NCI-H82 treated with DMSO at 0.1 percent for 48 hours (cell line): ENCODE data around the gene FAM53B.
"Not testable (repeated sequence)": the region's sequence is repeated elsewhere in the genome, so short reads cannot be mapped to it uniquely, and the experiment has no call there.

ENCODE experiments used
- DNase-seq: peaks from one replicate; lab custom pipeline; 2025; ENCODE audit not compliant: unreplicated experiment; lab: John Stamatoyannopoulos, UW

Gene FAM53B

DNA sequence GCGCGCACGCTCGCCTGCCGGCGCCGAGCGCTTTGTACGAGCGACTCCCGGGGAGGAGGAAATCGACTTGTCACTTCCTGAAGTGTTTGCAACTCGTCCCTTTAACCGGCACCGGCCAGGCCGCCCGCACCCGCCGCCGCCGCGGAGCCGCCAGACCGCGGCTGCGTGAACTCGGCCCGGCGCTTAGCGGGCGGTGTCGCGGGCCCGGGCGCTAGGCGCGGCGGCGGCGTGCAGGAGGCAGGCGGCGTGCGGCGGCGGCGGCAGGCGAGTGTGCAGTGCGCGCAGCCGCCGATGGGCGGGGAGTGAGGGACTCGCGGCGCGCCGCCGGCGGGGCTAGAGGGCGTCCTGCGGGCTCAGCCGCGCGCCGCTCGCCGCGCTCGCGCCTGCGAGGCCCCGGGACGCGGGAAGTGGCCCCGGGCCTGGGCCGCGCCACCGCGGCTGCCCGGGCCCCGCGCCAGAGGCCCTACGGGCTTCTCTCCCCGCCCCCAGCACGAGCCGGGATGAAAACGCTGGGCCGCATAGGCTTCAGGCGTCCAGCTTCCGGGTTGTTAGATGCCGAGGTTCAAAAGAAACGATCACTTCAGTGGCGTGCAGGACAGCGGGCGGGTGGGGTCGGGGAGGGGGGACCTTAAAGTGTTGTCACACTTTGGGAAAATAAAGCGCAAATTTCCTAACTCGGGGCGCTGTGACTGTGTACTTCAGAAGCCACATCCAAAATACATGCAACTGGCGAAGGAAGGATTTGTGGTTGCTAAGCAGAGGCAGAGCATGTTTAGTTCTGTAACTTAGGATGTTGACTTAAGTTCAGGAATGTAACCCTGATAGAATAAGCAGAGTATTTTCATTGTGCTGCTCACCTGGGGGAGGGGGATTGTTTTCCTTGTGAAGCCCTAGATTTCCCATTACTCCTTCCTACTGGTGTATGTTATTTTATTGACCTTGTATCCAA is at the start of gene FAM53B:
TSS of gene FAM53B (minus strand) at position 277 of the 949 bp plus-strand sequence. CDS start 37,665 bp downstream, outside the sequence.
- DNase-seq: no peak

- no peak for DNase-seq
Measured at GRCh38 chr10:124792998-124793352, 48.8 kb upstream of the FAM53B start.

- DNase-seq: peak; percentile 59
Measured at GRCh38 chr10:124791547-124792348, 47.6 kb upstream of the FAM53B start, which contains the start of gene EEF1AKMT2. TSS of gene EEF1AKMT2 (minus strand) at chr10:124791887. CDS start at chr10:124791833, 54 bp downstream.

GRCh38 chr10:124782900-124783299 is 38.7 kb upstream of the FAM53B start:
- DNase-seq: not testable (repeated sequence)

- no peak for DNase-seq
Measured at GRCh38 chr10:124768791-124769190, 24.6 kb upstream of the FAM53B start.

- no peak for DNase-seq
Measured at GRCh38 chr10:124765256-124765655, 21.1 kb upstream of the FAM53B start.

GRCh38 chr10:124763267-124763666 is 19.1 kb upstream of the FAM53B start:
- no peak for DNase-seq

DNA sequence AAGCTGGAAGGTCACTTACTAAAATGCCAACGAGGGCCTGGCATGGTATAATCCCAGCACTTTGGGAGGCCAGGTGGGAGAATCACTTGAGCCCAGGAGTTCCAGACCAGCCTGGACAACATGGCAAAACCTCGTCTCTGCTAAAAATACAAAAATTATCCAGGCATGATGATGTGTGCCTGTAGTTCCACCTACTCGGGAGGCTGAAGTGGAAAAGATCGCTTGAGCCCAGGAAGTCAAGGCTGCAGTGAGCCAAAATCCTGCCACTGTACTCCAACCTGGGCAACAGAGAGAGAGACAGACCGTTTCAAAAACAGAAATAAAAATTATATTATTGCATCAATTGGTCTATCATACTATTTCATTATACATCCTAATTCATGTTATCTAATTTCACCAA is 18.1 kb upstream of the FAM53B start:
- no peak for DNase-seq

- DNase-seq: no peak
Measured at GRCh38 chr10:124756156-124756903, 12.2 kb upstream of the FAM53B start.

GRCh38 chr10:124755581-124755980 is 11.4 kb upstream of the FAM53B start:
- no peak for DNase-seq

DNA sequence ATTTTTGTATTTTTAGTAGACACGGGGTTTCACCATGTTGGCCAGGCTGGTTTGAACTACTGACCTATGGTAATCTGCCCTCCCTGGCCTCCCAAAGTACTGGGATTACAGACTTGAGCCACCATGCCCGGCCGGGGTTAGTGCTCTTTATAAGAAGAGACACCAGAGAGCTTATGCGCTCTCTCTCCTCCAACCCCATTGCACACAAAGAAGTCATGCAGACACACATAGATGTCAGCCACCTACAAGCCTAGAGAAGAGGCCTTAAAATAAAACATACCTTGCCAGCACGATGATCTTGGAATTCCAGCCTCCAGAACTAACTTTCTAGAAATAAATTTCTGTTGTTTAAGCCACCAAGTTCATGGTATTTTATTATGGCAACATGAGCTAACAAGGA is 10.0 kb upstream of the FAM53B start:
- DNase-seq: no peak

GRCh38 chr10:124748953-124749645 is 4.9 kb upstream of the FAM53B start:
- DNase-seq: no peak

DNA sequence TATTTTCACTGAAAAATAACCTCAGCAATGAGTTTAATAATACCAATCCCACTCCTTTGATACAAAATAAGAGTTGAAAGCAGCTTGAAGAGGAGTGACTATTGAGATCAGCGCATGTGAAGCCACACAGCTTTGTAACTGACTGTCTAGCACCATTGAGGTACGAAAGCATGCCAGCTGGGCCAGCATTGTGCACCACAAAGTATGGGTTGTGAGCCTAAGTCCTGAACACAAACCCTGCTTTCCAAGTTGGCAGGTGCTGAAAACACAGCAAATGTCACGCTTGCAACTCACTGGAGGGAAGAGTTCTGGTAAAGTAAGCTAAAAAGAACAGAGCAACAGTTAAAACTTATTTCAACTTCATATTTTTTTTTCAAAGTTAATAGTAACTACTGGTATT is 4.0 kb upstream of the FAM53B start:
- DNase-seq: no peak

- no peak for DNase-seq
Measured at GRCh38 chr10:124747745-124748144, 3.6 kb upstream of the FAM53B start.

- DNase-seq: no peak
Measured at GRCh38 chr10:124746992-124747391, 2.8 kb upstream of the FAM53B start.

GRCh38 chr10:124746447-124746846 is 2.3 kb upstream of the FAM53B start:
- DNase-seq: not testable (repeated sequence)

GRCh38 chr10:124745673-124746072 is 1.5 kb upstream of the FAM53B start:
- no peak for DNase-seq

DNA sequence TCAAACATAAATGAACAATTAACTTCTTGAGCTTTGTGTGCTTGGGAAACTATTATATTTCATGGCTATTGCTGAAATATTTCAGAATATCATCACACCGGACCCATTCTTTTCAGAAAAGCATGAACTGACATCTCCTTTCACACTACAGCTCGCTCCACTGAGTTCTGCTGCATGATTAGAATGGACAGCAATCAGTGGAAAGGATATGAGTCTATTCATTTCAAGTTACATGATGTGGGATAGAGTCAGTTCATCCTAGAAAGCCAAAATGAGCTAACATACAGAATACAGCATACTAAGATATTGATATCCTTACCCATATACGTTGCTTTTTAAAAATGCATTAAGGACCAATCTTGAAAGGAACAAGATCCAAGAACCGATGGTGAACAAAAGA is 1.1 kb upstream of the FAM53B start:
- DNase-seq: no peak

- DNase-seq: no peak
Measured at GRCh38 chr10:124743191-124744101, 732 bp downstream of the FAM53B start.
